GM12865 (cell line): Measurements from ENCODE around the gene GRIN2A.

ENCODE experiments used
- DNase-seq: peaks from one replicate; pipeline ENCODE4 v3.0.0; 2010; ENCODE audit warnings: low read depth
- H3K4me3 ChIP-seq: 2 replicates; pipeline ENCODE4 v1.5.1; 2011; ENCODE audit warnings: mild to moderate bottlenecking, low read depth, low read length, control low read depth
- CTCF ChIP-seq: IDR thresholded peaks from 2 replicates; pipeline ENCODE4 v1.5.1; 2011; ENCODE audit warnings: low read length, control low read depth, low read depth, inconsistent platforms; ENCODE audit not compliant: insufficient read depth; ENCODE audit errors: missing control alignments

Gene GRIN2A

GRCh38 chr16:9957433-9957832 lies 224.8 kb downstream of the GRIN2A start:
- DNase-seq, result no peak
- no peak overlapping the region for H3K4me3 ChIP-seq
- TF ChIP-seq CTCF, result no peak

- no peak for DNase-seq
- H3K4me3 ChIP-seq, result no peak overlapping the region
- no peak for TF ChIP-seq CTCF
Measured at GRCh38 chr16:9957002-9957401, 225.2 kb downstream of the GRIN2A start.

GRCh38 chr16:9955677-9956076 lies 226.6 kb downstream of the GRIN2A start:
- peak; percentile 31 for DNase-seq
- TF ChIP-seq CTCF, result no peak
- H3K4me3 ChIP-seq, result no peak overlapping the region

DNA sequence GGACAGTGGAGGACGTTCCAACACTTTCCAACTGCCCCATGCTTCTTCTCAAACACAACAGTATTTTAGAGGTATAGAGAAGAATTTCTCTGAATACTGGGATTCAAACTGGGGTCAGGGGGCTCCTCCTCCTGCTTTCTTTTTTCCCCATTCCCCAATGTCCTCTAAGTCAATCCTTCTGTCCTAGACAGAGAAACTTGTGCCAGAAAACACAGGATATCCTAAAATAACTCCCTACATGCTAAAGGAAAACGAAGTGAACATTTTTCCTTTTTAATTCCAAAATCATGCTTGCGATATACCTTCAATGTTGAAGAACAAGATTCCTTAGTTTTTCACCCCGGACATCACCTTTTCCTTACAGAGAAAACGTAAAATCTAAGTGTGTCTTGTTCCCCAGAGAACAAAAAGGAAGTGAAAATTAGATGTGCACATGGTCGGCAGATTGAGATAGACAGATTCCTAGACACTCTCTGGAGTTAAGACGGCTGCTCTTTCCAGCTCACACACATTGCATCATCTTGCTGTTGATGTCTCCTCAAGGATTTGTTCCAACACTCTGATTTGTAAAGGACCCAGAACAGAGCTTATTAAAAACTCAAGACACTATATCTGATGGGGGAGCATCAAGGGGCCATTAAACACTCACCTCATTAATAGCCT lies 228.2 kb downstream of the GRIN2A start:
- H3K4me3 ChIP-seq, result no peak overlapping the region
- TF ChIP-seq CTCF, result no peak
- DNase-seq, result no peak

DNA sequence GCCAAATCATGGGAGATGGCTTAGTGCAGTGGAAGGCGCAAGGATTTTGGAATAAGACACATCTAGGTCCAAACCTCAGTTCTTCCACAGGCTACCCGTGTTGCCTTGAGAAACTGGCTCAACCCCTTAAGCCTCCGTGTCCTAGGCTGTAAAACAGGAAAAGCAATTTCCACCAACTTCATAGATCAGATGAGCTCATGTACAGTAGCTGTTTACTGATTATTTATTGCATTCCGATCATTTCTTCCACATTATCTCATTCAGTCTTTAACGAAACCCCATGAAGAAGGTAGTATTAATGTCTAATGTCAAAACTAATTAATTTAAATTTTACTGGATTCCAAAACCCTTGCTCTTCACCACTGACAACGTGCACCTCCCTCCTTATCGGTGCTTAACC lies 231.6 kb downstream of the GRIN2A start:
- no peak for DNase-seq
- no peak for TF ChIP-seq CTCF
- no peak overlapping the region for H3K4me3 ChIP-seq

DNA sequence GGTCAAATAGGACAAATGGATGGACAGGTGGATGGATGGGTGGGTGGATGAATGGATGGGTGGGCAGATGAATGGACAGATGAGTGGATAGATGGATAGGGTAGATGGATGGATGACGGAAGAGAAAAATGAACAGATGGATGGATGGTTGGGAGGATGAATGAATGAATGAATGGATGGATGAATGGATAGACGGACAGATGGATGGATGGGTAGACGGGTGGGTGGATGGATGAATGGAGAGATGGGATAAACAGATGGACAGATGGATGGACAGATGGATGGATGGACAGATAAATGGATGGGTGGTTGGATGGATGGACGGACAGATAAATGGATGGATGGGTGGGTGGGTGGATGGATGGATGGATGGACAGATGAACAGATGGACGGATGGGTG lies 232.8 kb downstream of the GRIN2A start:
- no peak overlapping the region for H3K4me3 ChIP-seq
- no peak for DNase-seq
- TF ChIP-seq CTCF, result no peak

DNA sequence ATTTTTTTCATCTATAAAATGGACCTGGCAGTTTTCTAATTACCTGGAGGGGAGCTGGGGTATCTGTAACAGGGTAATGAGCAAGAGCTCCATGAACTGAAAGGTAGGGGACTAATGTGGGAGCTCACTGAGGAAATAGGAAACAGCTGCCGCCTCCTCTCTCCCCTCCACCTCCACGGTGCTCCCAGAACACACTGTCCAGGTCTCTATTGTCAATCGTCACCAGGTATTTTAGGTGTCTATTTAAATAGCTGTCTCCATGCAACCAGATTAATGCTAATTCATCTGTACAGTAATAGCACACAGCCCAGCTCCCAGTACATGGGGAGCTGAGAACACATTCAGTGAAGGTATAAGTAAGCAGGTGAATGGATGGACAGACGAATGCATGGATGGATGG lies 233.3 kb downstream of the GRIN2A start:
- H3K4me3 ChIP-seq, result no peak overlapping the region
- TF ChIP-seq CTCF, result no peak
- DNase-seq, result no peak
